ENCODE results near the gene SLC4A4.

Gene SLC4A4

DNA sequence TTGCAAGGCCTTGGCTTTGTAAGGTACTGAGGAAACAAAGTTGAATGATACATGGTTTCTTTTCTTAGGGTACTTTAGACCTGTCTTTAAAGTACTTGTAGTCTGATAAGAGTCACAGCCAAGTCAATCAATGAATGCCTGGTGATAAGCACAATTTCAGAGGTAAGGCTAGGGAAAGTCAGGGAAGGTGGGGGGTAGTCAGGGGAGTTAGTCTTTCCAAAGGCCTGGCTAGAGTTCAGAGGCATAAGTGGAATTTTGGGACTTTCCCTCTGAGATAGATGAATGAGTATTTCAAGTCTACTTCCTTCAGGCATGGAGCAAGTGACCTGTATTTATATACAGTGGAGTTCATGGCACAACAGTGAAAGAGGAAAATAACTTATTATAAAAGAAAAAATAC lies 78.3 kb downstream of the SLC4A4 start:
- no peak for DNase-seq

DNA sequence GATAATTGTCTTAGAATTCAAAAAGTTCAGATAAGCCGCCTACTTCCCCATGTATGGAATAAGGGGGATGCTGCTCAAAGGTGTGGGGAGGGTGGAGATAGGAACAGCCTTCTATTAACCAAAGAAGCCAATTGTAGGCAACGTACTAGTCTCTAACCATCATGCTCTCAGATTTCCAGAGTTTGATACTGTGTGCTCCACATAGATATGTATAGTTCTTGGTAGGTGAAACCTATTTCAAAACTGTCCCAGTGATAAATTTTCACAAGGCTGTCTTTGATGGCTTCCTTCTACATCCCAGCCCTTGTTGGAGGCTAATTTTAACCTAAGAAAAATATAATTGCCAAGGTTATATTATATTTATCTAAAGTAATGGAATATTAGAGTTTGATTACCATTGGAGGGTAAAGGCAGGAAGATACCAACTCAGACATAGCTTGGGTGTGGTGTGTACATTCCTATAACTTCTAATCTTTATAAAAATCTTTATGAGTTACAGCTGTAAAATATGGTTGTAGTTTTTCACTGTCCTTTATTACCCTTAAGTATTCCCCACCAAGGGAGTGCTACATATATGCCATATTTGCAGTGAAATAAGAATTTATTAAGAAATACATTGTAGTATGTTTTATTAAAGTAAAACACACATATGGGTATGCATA lies 87.7 kb downstream of the SLC4A4 start:
- no peak for DNase-seq

DNA sequence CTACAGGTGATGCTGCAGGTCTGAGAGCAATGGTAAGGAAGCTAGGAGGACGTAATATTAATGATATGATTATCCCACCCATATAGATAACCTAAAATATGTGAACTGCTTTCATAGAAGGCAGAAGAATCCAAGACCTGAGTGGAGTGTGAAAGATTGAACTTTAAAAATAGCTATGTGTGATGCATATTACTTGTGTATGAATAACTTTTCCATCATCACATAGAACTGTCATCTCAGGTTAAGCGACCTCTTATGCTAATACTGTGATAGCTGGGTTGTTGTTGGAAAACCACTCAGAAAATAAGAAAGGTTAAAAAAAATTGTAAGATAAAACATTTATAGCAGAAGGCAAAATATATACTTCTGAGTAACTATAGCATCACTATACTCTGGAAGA lies 90.3 kb downstream of the SLC4A4 start:
- DNase-seq = no peak

DNA sequence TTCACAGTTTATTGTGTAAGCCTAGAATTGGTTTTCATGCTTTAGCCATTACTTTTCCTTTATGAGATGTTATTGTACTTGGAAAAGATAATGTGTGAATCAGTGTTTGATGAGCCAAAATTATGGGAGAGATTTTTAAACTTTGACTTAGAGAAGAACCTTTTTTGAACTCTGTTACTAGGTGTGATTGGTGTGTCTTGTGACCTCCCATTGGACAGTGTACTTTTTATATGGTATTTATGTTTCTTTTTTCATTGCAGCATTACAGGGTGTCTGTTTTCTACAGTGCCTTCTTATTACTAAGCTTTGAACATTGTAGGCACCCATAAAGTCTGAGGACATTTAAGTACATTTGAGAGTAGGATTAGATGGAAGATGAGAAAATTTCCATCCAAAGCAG lies 91.1 kb downstream of the SLC4A4 start:
- DNase-seq = no peak

DNA sequence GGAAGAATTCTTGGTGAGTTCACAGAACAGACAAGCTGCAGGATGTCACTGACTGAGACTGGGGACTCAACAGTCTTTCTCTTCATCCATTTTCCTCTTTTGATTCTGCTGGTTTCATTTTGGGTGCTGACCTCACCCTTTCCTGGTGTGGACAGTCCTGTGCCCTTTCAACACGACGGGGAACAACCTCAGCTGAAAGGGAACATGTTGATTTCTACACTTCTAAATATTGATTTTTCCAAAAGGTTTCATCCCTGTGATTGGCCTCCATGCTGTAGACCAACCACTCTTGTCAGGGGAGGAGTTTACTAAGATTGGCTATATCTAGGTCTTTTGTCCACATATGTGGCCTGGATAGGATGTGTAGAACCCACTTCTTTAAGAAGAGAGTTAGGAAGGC lies 91.8 kb downstream of the SLC4A4 start:
- DNase-seq = no peak

DNA sequence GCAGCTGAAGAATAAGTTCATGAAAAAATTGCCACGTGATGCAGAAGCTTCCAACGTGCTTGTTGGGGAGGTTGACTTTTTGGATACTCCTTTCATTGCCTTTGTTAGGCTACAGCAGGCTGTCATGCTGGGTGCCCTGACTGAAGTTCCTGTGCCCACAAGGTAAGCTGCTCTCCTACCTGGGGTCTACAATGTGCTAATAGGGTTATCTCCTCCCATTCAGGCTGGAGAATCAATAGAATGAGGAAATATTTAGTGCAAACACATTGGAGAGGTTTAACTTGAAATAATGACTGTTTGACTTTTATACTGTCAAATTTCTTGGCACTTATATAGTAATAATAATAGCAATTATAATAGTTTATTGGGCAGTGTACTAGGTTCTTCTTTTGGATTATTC lies 101.8 kb downstream of the SLC4A4 start:
- DNase-seq = no peak

DNA sequence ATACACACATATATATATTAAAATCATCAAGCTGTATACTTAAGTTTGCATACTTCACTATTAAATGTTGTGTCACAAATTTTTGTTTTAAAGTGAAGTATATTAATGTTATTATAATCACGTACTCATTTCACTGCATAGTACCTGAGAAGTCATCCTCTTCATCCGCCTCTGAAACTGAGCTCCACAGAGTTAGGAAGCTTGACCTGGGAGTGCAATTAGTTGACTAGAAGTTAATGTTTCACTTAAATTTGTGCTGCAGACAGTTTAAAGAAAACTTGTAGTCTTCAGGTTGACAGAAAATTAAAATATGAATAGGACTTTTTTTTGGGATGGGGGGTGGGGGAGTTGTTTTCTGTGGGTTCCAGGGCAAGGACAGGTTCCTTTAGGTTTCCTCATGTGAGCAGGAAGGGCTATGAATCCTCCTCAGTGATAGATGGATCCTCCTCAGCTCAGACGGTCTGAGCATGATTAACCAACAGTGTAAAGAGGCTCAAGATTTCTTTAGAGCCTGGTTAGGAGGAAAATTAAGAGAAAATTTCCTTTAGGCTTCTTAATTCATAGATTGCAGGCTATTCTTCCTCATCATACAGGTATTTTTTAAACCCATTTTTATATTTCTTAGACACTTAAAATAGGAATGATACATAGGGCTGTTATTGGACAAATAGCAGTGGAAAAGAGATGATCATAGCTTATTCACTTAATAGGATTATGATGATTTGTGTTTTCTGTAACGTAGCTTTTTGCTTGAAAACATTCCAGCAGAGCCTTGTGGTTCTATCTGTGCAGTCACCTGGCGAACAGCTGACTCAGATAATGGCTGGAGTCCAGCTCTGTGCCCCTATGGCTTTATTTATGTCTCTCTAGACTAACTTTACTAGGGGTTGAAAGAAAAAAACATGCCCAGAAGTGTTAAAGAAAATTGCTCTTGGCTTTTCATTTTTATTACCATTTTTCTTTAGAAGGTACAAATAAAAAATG lies 102.7 kb downstream of the SLC4A4 start:
- DNase-seq = no peak

DNA sequence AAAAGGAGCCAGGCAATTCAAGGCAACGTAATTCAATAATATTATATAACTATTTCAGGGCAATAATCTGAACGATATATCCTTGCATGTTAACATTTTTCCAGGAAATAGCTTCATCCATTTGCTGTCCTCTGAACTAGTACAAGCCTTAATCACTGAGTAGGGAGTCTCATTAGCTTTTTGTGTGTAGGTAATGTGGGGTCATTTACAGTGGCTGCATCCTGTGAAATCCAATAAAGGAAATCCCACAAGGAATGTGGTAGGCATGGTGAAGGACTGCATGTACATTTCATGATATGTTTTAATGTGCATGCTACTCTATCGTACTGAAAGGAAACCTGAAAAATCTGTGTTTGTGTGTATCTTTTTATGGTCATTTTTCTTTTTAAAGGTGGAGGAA lies 103.5 kb downstream of the SLC4A4 start:
- DNase-seq = no peak

GRCh38 chr4:71444395-71444794 lies 105.6 kb downstream of the SLC4A4 start:
- no peak for DNase-seq

- no peak for DNase-seq
Measured at GRCh38 chr4:71445811-71446210, 107.0 kb downstream of the SLC4A4 start.

- no peak for DNase-seq
Measured at GRCh38 chr4:71446479-71447081, 107.8 kb downstream of the SLC4A4 start.

DNA sequence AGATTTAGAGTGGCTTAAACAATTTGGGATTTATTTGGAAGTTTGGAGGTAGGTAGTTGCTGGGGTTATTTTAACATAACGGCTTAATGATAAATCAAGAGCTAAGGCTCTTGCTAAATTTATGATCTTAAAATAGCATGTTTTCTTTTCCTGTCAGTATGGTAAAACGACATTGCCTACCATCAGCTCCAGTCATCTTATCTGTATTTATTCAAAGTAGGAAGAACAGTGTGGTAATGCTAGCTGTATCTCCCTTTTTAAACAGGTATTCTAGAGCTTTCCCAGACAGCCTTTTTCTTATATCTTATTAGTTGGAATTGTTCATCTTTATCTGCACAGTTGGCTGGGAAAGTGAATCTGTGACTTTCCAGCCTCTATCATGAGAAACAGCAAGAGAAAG lies 110.2 kb downstream of the SLC4A4 start:
- DNase-seq = no peak

DNA sequence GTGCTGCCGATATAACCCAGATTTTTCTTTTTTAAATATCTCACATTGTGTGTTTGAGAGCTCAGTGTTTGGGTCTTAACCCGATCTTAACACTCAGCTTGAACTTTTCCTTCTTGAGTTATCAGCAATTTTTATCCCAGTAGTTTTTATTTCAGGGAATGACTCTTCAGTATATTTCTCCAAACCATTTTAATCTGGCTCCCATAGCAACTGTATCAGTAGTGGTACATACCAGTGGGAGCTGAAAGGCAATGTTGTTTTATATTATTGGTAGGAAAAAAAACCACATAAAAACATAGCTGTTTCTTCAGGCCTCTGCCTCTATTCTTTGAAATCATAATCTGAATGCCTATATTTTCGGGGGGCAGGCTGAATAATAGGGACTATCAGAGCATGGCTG lies 111.1 kb downstream of the SLC4A4 start:
- no peak for DNase-seq

GRCh38 chr4:71453531-71453930 lies 114.7 kb downstream of the SLC4A4 start:
- DNase-seq = no peak

- DNase-seq = no peak
Measured at GRCh38 chr4:71456841-71457240, 118.0 kb downstream of the SLC4A4 start.

DNA sequence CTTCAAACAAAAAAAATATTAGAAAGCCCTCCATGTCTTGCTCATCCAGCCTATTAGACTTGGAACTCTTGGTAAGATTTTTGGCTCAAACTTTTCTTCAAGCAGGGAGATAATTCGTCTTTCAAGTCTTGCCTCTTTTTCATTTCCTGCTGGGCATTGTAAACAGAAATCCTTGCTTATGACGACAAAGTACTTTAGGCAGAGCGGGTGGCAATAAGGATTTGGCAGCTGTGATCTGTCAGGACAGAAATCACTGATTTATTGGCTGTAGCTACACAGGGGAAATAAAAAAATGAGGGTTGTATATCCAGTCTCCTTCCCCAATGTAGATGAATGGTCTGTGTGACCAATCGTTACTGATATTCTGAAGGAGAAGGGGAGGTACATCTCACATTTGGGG lies 121.6 kb downstream of the SLC4A4 start:
- no peak for DNase-seq

DNA sequence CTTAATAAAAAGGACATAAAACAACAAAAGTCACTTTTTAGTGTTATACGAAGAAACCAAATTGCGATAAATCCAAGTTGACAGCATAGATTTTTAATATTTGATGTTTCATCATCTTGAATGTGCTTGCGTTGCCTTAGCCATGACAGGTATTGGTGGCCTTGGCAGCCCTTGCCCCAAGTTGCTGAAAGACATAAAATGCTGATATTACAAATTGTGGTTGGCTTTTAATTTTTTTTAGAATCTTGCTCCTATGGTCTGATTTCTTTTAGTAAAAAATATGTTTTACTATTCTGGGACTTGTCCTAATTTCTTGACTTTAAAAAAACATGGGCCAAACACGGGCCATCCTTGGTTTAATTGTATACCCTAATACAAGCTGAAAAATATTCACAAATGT lies 122.6 kb downstream of the SLC4A4 start:
- no peak for DNase-seq

GRCh38 chr4:71466775-71467174 lies 128.0 kb downstream of the SLC4A4 start:
- DNase-seq = no peak

DNA sequence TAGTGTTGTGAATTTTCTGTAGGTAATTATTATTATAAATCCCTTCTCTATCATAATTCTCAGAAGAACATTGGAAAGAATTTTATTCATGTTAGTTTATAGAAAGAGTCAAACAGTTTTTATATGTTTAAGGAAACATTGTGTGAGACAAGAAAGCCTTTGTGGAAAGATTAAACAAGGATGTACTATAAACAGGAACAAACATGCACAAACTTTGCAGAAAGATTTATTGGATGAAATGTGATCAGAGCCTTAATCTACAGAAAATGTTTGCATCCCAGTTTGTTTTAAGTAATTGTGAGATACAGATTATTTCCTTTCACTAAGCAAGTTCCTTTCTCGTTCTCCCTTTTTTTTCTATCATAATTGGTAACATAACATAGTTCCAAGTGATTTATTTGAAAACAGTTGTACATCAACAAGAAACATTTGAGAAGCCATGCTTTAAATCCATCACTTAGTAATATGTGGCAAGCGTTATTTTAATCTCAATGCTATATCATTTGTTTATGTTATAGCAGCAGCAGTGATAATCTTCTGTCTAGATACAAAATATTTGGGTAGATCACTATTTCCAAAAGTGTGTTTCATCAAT lies 129.4 kb downstream of the SLC4A4 start:
- DNase-seq = no peak

GRCh38 chr4:71469541-71469940 lies 130.7 kb downstream of the SLC4A4 start:
- no peak for DNase-seq

- no peak for DNase-seq
Measured at GRCh38 chr4:71470524-71470923, 131.7 kb downstream of the SLC4A4 start.

GRCh38 chr4:71472946-71473345 lies 134.1 kb downstream of the SLC4A4 start:
- DNase-seq = no peak

DNA sequence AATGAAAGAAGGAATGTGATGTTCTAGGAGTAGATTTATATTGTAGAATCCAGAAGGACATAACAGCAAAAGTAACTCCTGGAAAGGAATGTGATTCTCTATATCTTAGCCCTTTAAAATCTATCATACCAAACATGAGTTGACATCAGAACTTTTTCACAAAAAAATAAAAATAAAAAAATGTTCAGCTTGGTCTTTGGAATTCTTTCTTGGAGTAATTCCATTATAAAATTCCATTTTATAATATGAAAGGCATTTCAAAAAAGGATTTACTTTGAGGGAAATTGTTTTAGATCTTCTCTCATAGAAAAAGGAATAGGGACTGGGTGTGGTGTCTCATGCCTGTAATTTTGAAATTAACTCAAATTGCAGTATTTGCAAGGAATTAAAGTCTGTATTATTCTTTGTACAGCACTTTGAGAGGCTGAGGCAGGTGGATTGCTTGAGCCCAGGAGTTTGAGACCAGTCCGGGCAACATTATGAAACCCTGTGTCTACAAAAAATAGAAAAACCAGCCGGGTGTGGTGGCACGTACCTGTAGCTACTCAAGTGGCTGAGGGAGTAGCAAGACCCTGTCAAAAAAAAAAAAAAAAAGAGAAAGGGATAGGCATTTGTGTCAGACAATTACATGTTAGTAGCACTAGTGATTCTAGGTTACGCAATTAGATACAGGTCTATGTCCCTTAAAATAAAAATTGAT lies 134.9 kb downstream of the SLC4A4 start:
- DNase-seq = no peak

Data from CD4-positive, alpha-beta T cell treated with Interleukin-21 for 1 hour (primary cell).